DMS53 (cell line): ENCODE data around the gene LRRC4C.

Experiments
- DNase-seq: peaks from one replicate; lab custom pipeline; 2025; lab: John Stamatoyannopoulos, UW

The LRRC4C gene

DNA sequence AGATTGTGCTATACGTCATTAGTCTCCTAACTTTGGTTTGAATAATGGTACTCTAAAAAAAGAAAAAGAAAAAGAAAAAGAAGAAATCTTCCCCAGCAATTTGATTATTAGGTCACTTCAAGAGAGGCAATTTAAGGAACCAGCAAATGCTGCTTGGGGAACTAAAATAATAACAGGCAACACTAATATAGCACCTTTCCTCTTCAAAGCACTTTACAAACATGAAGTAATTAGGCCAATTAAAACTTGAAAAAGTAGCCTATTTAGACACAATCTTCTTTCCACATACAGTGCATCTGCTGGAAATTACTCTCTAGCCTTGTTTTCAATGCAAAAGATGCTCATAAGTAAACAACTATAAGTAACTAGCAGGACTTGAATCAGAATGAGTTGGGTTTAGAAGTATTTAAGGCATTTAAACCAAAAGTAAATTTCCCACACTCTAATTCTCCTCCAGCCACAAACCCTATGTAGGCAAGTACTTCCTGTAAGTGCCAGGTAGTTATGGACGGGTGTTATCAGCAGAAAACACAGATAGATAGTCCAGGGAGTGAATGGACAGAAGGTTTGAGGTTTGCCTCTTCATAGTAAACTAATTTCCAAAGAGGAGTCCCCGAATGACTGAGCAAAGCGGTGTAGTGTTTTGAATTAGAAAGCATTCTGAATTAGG lies 44.5 kb downstream of the LRRC4C start:
- no peak for DNase-seq

GRCh38 chr11:41413843-41414242 lies 45.6 kb downstream of the LRRC4C start:
- DNase-seq, result no peak

DNA sequence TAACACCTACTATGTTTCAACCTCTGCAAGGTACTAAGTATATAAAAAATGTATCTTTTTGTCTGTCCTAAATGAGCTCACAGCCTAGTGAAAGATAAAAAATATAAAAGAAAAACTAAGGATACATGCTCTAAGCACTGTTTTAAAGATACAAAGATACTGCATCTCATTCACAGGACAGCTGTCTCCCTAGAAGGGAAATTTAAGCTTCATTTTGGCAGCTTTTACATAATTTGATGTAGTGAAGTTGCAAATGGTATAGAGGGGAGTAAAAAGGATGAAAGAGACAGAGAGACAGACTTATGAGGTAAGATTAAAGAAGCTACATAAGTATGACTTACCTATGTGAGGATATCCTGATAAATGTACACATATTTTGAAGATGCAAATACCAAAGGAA lies 53.6 kb downstream of the LRRC4C start:
- no peak for DNase-seq

GRCh38 chr11:41404109-41404508 lies 55.3 kb downstream of the LRRC4C start:
- DNase-seq, result peak; percentile 62

DNA sequence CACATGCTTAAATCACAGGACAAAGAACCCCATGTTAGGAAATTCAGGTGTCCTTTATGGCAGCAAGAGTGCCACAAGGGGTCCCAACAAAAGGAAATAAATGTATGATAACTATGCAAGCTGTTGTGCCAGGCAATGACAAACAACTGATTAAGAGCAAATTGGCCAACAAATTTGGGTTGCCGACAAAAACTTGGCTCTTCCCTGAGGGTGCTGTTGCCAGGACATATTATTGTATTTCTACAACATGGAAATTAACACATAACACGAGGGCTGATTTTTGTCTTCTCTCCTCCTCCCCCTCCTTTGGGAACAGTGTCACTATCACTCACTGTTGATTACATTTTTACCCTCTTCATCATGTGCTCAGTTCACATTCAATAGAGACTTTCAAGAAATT lies 56.0 kb downstream of the LRRC4C start:
- no peak for DNase-seq

DNA sequence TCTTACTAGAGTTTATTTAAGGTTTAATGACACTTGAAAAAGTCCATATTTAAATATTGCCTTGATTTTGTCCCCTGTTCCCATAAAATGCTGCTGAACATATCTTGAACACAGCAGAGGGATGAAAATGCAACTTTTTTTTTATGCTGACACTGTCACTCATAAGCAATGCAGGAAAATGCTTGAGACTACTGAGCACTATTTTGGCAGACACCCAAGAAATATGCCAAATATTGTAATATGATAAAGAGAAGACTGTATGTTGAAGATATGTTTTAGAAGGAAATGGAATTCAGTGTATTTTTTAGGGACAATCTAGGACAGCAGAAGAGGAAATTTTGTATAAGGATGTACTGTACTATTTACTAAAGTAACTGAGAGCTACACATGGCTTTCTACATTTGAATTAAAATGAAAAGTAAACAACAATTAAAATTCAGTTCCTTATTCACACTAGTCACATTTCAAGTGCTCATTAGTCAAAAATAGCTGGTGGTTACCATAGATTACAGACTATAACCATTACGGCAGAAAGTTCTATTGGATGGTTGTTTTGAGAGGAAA lies 58.6 kb downstream of the LRRC4C start:
- DNase-seq, result peak; percentile 32

- DNase-seq, result peak; percentile 3
Measured at GRCh38 chr11:41400124-41400523, 59.3 kb downstream of the LRRC4C start.

GRCh38 chr11:41399323-41399722 lies 60.1 kb downstream of the LRRC4C start:
- DNase-seq, result no peak

- peak; percentile 34 for DNase-seq
Measured at GRCh38 chr11:41398175-41398574, 61.3 kb downstream of the LRRC4C start.

DNA sequence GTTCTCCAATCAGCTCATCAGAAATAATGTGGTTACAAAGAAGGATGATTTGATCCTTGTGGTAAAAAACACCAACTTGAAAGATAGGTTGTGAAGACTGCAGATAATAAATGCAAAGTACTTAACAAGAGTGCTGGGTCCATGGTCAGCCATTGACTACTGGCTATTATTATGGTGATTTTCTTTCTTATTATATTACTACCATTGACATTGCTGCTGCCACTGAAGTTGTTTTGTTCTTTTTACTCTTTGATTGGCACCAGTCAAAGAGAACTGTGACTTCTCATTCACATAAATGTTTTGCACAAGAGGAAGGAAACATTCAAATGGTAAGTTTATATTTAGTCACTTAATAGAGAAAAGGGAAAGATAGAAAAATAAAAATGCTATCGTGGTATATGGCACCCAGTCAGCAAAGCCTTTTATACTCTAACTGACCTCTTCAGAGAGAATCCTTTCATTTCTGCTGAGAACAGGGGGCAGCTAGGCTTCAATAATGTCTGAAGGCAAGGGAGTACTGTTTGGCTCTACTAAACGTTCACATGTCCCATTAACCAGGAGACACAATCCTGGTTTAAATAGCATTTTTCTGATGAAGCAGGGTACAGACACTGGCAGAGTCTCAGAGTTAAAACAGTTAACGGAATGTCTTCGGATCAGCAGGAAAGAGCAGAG lies 64.8 kb downstream of the LRRC4C start:
- DNase-seq, result no peak

- no peak for DNase-seq
Measured at GRCh38 chr11:41392596-41392995, 66.9 kb downstream of the LRRC4C start.

GRCh38 chr11:41389623-41390130 lies 69.8 kb downstream of the LRRC4C start:
- no peak for DNase-seq

- DNase-seq, result no peak
Measured at GRCh38 chr11:41384329-41384728, 75.1 kb downstream of the LRRC4C start.

DNA sequence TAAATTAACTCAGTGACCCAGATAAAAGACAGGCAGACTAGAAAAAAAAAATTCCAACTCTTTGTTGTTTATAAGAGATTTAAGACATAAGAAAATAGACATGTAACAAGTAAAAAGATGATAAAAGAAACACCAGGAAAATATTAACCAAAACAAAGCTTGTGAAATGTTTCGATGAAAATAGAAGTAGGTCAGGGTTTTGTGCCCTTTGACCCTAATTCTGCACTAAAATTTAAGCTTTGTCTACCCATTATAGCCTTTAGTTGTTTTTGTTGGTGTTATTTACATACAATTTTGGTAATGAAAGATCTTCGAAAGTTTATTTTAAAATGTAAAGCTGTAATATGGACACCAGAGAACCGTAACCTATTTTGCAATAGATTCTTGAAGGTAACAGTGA lies 75.7 kb downstream of the LRRC4C start:
- no peak for DNase-seq

GRCh38 chr11:41382927-41383326 lies 76.5 kb downstream of the LRRC4C start:
- no peak for DNase-seq

DNA sequence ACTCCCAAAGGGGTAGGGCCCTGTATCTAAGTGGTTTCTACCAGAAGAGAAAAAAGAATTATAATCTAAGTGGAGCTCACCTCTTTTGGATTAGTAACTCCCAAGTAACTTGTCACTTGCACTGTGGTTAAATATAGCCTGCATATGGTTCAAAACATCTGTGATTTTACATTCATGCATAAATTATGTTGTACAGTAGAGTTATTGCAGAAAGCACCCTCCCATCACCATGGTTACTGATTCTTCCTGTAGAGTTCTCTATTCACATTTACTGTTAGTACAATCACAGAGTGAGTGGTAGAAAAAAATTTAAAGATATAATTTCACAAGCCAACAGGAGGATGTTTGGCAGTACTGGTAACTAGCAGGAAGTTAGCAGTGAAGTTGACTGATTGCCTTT lies 80.4 kb downstream of the LRRC4C start:
- peak; percentile 3 for DNase-seq

GRCh38 chr11:41377709-41378394 lies 81.6 kb downstream of the LRRC4C start:
- DNase-seq, result peak; percentile 74

GRCh38 chr11:41351825-41352224 lies 107.6 kb downstream of the LRRC4C start:
- no peak for DNase-seq

GRCh38 chr11:41346042-41346441 lies 113.4 kb downstream of the LRRC4C start:
- no peak for DNase-seq

GRCh38 chr11:41334007-41334933 lies 125.2 kb downstream of the LRRC4C start:
- peak; percentile 26 for DNase-seq

DNA sequence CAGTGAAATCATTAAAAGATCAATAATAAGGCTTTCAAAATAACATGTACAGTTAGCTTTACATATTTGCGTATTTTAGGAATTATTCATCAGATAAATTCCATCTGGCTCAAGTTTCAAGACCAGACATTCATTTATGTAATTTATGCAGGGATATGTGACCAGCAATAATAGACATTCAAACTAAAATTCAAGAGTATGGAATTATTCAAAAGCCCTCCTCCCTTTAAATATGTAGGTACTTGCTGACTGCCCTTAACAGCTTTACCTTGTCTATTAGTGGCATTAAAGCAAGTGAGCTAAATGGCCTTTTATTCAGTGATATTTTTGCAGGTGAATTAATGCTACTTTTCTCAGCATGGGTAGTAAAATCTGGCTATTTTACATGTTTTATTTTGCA lies 126.1 kb downstream of the LRRC4C start:
- DNase-seq, result no peak

GRCh38 chr11:41328324-41328723 lies 131.1 kb downstream of the LRRC4C start:
- no peak for DNase-seq
